Measurements from ENCODE around the gene POLD2. TPM values are rescaled to one million over a fixed set of nuclear protein-coding genes. Genes with fewer than 3 reads are reported as not detected.

The POLD2 gene
- polyA plus RNA-seq, 1 donor from 2014 or later = 79.5 TPM

- H3K36me3 ChIP-seq (ENCODE audit: insufficient read depth, low read length) = no peaks in the 10 kb centered on the region
- no peak overlapping the region for H2AFZ ChIP-seq (ENCODE audit: low read depth, low read length)
- no peak overlapping the region for H3K27ac ChIP-seq (ENCODE audit: low read length)
- no peaks in the 10 kb centered on the region for H3F3A ChIP-seq (ENCODE audit: insufficient read depth, low read length, poor library complexity, severe bottlenecking)
- H3K4me3 ChIP-seq (ENCODE audit: low read length) = no peak overlapping the region
- H3K9ac ChIP-seq (ENCODE audit: low read length) = no peak overlapping the region
- no peaks in the 10 kb centered on the region for H3K9me2 ChIP-seq (ENCODE audit: insufficient read depth, low read length)
- TF ChIP-seq RAD21 (conservative IDR thresholded peaks at IDR 0.05) = no peak
- TF ChIP-seq MXI1 (conservative IDR thresholded peaks at IDR 0.05; ENCODE audit: poor library complexity, severe bottlenecking) = no peak
- no peak for TF ChIP-seq REST (IDR thresholded peaks at IDR 0.05; ENCODE audit: borderline replicate concordance)
- no peak for TF ChIP-seq EP300 (conservative IDR thresholded peaks at IDR 0.05; ENCODE audit: poor library complexity, severe bottlenecking)
- TF ChIP-seq CTCF (IDR thresholded peaks at IDR 0.05; ENCODE audit: poor library complexity, severe bottlenecking) = no peak
- TF ChIP-seq SMC3 (conservative IDR thresholded peaks at IDR 0.05; ENCODE audit: poor library complexity) = no peak
- TF ChIP-seq POLR2AphosphoS5 (IDR thresholded peaks at IDR 0.05) = no peak
- no peak for TF ChIP-seq TAF1 (IDR thresholded peaks at IDR 0.05; ENCODE audit: low read depth)
- no peak for TF ChIP-seq EZH2 (IDR thresholded peaks at IDR 0.05; ENCODE audit: borderline replicate concordance, insufficient read depth, low read length, poor library complexity, severe bottlenecking)
- no peaks in the 10 kb centered on the region for H3K27me3 ChIP-seq (ENCODE audit: insufficient read depth, low read depth, low read length)
- H3K4me2 ChIP-seq (ENCODE audit: low read length) = no peak overlapping the region
- H3K79me2 ChIP-seq (replicated peaks; ENCODE audit: insufficient read depth, low read length) = no peaks in the 10 kb centered on the region
- H3K9me3 ChIP-seq (ENCODE audit: low read length) = no peaks in the 10 kb centered on the region
- H4K20me1 ChIP-seq (ENCODE audit: insufficient read depth) = no peaks in the 10 kb centered on the region
Observed at GRCh38 chr7:44112231-44112996, 10.9 kb downstream of the POLD2 start.

- Histone ChIP-seq H3K9me2 (ENCODE audit: insufficient read depth, low read length) (no peaks in the 10 kb centered on the region), H3F3A (ENCODE audit: insufficient read depth, low read length, poor library complexity, severe bottlenecking) (no peaks in the 10 kb centered on the region), H3K4me2 (ENCODE audit: low read length) (no peak overlapping the region), H3K27me3 (ENCODE audit: insufficient read depth, low read depth, low read length) (no peaks in the 10 kb centered on the region), H3K4me3 (ENCODE audit: low read length) (no peak overlapping the region), H3K27ac (ENCODE audit: low read length) (no peak overlapping the region), H4K20me1 (ENCODE audit: insufficient read depth) (no peaks in the 10 kb centered on the region), H3K36me3 (ENCODE audit: insufficient read depth, low read length) (no peaks in the 10 kb centered on the region), H3K79me2 (replicated peaks; ENCODE audit: insufficient read depth, low read length) (no peaks in the 10 kb centered on the region), H3K9me3 (ENCODE audit: low read length) (no peaks in the 10 kb centered on the region), H3K9ac (ENCODE audit: low read length) (no peak overlapping the region), H2AFZ (ENCODE audit: low read depth, low read length) (no peak overlapping the region)
- TF ChIP-seq EP300 (conservative IDR thresholded peaks at IDR 0.05; ENCODE audit: poor library complexity, severe bottlenecking) = no peak
- no peak for TF ChIP-seq MXI1 (conservative IDR thresholded peaks at IDR 0.05; ENCODE audit: poor library complexity, severe bottlenecking)
- TF ChIP-seq POLR2AphosphoS5 (IDR thresholded peaks at IDR 0.05) = no peak
- no peak for TF ChIP-seq TAF1 (IDR thresholded peaks at IDR 0.05; ENCODE audit: low read depth)
- TF ChIP-seq CTCF (IDR thresholded peaks at IDR 0.05; ENCODE audit: poor library complexity, severe bottlenecking) = no peak
- TF ChIP-seq RAD21 (conservative IDR thresholded peaks at IDR 0.05) = no peak
- TF ChIP-seq EZH2 (IDR thresholded peaks at IDR 0.05; ENCODE audit: borderline replicate concordance, insufficient read depth, low read length, poor library complexity, severe bottlenecking) = no peak
- no peak for TF ChIP-seq SMC3 (conservative IDR thresholded peaks at IDR 0.05; ENCODE audit: poor library complexity)
- no peak for TF ChIP-seq REST (IDR thresholded peaks at IDR 0.05; ENCODE audit: borderline replicate concordance)
Observed at GRCh38 chr7:44111761-44112160, 11.6 kb downstream of the POLD2 start.
